OCI-LY7 (cell line): ENCODE data around the gene TMEM132A.

Experiments
- EZH2phosphoT487 ChIP-seq: fragments of 200-600 bp; sonication (generic); IDR thresholded peaks from 2 replicates; pipeline ENCODE4 v1.6.1; 2018; ENCODE audit warnings: low read depth, borderline replicate concordance, mild to moderate bottlenecking, mixed run types, antibody characterized with exemption, low read length, moderate library complexity, mixed read lengths
- TF ChIP-seq, protein P1 (sequence below): fragments of 200-600 bp; sonication (generic); conservative IDR thresholded peaks from 2 replicates; pipeline ENCODE4 v1.5.1; 2014; ENCODE audit warnings: mild to moderate bottlenecking, antibody characterized with exemption, low read length, moderate library complexity, mixed read lengths

DNA sequence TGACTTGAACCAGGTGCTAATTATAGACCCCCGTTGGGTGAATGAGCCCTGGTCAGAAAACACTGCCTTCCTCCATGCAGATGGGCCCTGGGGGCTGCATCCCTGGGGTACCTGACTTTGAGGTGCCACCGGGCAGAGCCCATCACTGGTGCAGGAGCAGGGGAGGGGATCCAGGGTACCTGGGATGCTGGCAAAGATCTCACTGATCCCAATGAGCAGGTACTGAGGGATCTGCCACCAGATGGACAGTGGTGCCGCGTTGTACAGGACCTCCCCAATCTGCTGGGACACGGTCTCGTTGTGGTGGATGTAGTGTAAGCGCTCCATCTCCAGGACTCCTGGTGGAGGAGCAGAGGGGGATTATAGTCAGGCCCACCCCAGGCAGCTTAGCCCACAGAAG lies 15.0 kb downstream of the TMEM132A start:
- TF ChIP-seq, protein P1, sequence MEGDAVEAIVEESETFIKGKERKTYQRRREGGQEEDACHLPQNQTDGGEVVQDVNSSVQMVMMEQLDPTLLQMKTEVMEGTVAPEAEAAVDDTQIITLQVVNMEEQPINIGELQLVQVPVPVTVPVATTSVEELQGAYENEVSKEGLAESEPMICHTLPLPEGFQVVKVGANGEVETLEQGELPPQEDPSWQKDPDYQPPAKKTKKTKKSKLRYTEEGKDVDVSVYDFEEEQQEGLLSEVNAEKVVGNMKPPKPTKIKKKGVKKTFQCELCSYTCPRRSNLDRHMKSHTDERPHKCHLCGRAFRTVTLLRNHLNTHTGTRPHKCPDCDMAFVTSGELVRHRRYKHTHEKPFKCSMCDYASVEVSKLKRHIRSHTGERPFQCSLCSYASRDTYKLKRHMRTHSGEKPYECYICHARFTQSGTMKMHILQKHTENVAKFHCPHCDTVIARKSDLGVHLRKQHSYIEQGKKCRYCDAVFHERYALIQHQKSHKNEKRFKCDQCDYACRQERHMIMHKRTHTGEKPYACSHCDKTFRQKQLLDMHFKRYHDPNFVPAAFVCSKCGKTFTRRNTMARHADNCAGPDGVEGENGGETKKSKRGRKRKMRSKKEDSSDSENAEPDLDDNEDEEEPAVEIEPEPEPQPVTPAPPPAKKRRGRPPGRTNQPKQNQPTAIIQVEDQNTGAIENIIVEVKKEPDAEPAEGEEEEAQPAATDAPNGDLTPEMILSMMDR: no peak
- no peak for TF ChIP-seq EZH2phosphoT487
